Measurements from ENCODE around the gene ATP8B2.
"Not testable (repeated sequence)": the region's sequence is repeated elsewhere in the genome, so short reads cannot be mapped to it uniquely, and the experiment has no call there.

Gene ATP8B2, protein sequence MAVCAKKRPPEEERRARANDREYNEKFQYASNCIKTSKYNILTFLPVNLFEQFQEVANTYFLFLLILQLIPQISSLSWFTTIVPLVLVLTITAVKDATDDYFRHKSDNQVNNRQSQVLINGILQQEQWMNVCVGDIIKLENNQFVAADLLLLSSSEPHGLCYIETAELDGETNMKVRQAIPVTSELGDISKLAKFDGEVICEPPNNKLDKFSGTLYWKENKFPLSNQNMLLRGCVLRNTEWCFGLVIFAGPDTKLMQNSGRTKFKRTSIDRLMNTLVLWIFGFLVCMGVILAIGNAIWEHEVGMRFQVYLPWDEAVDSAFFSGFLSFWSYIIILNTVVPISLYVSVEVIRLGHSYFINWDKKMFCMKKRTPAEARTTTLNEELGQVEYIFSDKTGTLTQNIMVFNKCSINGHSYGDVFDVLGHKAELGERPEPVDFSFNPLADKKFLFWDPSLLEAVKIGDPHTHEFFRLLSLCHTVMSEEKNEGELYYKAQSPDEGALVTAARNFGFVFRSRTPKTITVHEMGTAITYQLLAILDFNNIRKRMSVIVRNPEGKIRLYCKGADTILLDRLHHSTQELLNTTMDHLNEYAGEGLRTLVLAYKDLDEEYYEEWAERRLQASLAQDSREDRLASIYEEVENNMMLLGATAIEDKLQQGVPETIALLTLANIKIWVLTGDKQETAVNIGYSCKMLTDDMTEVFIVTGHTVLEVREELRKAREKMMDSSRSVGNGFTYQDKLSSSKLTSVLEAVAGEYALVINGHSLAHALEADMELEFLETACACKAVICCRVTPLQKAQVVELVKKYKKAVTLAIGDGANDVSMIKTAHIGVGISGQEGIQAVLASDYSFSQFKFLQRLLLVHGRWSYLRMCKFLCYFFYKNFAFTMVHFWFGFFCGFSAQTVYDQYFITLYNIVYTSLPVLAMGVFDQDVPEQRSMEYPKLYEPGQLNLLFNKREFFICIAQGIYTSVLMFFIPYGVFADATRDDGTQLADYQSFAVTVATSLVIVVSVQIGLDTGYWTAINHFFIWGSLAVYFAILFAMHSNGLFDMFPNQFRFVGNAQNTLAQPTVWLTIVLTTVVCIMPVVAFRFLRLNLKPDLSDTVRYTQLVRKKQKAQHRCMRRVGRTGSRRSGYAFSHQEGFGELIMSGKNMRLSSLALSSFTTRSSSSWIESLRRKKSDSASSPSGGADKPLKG

DNA sequence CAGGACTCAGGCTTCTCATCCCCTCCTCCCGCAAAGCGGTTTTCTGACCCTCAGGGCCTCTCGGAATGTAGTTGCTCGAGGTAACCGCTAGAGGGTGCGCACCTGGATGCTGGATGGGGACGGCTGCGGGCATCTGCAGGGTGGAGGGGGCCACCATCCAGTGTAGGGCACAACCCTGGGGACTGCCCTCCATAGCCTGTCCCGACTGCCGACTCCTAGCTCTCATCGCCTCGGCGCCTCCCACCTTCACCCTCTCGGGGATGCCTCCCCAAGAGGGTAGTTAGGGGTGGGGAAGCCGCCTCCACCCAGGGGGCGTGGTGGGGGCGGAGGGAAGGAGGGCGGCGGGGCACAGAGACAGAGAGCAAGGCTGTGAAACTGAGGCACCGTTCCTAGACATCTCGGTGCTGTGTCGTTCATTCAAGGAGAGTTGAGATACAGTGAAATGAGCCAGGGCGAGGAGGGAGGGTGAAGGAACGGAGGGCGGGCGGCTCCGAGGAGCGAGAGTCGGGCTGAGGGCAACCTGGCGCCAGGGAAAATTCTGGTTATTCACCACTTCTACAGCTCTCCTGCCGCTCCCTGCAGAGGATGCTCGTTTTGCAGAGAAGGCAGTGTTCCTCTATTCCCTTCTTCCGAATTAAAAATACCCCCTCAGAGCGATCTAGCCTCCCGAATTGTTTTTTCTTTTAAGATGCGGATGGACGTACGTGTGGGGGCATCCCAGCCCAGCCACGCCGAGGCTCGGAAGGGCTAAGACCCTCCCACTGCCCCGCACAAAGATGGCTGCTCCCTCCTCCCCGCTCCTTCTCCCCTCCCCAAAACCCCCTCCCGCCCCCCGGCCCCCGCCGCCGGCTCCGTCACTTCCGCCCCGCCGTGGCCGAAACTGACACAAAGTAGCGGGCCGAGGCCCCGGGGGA, at the start of gene ATP8B2:
Gene ATP8B2 (plus strand): TSS at position 857 of the 914 bp plus-strand sequence. CDS start 2,617 bp downstream, outside the sequence.
- DNase-seq (ENCODE audit: low spot score): no peak

DNA sequence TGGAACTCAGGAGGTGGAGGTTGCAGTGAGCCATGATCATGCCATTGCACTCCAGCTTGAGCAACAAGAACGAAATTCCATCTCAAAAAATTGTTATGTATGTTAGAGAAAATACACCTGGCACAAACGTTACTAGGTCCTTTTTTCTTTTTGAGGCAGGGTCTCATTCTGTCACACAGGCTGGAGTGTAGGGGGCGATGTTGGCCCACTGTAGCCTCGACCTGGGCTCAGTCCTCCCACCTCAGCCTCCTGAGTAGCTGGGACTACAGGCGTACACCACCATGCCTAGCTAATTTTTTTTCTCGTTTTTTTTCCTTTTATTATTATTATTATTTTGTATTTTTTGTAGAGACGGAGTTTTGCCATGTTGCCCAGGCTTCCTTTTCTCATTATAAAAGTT, 48.5 kb upstream of the ATP8B2 start:
- DNase-seq (ENCODE audit: low spot score): no peak

DNA sequence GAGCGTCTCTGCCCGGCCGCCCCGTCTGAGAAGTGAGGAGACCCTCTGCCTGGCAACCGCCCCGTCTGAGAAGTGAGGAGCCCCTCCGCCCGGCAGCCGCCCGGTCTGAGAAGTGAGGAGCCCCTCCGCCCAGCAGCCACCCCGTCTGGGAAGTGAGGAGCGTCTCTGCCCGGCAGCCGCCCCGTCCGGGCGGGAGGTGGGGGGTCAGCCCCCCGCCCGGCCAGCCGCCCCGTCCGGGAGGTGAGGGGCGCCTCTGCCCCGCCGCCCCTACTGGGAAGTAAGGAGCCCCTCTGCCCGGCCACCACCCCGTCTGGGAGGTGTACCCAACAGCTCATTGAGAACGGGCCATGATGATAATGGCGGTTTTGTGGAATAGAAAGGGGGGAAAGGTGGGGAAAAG, 37.7 kb upstream of the ATP8B2 start:
- not testable (repeated sequence) for DNase-seq (ENCODE audit: low spot score)

DNA sequence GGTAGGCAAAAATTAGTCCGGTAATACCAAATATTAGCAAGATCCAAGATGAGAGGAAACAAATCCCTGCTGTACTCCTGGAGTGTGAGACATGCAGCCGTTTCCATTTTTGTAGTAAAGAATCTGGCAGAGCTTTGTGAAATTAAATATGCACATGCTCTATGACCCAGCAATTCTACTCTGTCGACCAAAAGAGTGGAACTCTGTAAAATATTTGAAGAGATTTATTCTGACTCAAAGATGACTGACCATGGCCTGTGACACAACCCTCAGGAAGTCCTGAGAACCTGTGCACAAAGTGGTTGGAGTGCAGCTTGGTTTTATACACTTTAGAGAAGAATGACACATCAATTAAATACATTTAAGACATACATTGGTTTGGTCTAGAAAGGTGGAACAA, 36.7 kb upstream of the ATP8B2 start:
- peak; percentile 49 for DNase-seq (ENCODE audit: low spot score)

DNA sequence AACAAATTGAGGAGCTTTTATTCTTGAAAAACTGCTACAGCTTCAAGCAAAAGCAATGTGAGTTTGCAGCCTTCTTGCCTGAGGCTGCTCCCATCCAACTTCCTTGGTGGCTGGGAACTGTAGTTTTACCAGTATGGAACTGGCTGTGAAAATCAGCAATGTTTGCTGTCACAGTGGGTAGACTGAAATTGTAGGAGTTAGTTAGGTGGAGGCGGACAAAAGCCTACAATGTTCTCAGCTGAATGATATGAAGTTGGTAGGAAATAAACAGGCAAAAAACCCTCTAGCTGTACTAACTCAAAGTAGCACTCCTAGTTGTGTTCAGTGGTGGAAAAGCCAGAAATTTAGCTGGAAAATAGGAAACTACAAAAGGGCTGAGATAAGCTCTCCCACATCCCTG, 34.4 kb upstream of the ATP8B2 start:
- DNase-seq (ENCODE audit: low spot score): no peak

DNA sequence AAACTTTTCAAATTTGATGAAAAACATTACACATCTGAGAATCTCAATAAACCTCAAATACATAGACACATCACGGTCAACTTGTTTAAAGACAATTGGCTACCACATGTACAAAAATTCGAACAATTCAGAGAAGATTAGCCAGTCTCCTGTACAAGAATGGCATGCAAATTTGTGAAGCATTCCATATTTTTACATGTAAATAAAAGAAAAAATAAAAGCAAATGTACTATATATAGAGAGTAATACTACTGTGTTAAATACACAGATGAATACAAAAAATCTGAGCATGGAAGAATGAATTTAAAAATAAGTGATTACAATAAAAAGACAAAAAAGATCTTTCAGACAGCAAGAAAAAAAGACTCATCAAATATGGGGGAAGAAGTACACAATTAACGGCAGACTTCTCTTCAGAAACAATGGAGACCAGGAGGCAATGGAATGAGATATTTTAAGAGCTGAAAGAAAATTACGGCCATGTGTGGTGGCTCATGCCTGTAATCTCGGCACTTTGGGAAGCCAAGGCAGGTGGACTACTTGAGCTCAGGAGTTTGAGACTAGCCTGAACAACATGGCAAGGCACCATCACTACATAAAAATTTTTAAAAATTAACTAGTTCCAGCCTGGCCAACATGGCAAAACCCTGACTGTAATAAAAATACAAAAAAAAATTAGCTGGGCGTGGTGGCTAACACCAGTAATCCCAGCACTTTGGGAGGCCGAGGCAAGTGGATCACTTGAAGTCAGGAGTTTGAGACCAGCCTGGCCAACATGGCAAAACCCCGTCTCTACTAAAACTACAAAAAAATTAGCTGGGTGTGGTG, 29.7 kb upstream of the ATP8B2 start:
- peak; percentile 35 for DNase-seq (ENCODE audit: low spot score)

DNA sequence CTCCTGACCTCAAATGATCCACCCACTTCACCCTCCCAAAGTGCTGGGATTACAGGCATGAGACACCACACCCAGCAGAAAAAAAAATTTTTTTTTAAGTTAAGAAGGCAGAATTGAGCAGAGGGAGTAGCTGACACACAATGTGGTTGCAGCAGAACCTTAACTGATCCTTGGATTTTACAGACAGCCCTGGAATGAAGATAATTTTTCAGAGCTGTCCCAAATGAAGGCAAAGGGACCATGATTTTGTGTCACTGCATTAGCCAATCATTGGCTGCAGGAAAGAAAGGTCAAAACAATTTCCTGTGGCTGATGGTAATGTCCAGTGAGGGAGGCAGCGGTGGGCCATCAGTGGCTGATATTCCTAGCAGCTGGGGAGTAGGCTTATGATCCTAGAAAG, 23.7 kb upstream of the ATP8B2 start:
- DNase-seq (ENCODE audit: low spot score): no peak

DNA sequence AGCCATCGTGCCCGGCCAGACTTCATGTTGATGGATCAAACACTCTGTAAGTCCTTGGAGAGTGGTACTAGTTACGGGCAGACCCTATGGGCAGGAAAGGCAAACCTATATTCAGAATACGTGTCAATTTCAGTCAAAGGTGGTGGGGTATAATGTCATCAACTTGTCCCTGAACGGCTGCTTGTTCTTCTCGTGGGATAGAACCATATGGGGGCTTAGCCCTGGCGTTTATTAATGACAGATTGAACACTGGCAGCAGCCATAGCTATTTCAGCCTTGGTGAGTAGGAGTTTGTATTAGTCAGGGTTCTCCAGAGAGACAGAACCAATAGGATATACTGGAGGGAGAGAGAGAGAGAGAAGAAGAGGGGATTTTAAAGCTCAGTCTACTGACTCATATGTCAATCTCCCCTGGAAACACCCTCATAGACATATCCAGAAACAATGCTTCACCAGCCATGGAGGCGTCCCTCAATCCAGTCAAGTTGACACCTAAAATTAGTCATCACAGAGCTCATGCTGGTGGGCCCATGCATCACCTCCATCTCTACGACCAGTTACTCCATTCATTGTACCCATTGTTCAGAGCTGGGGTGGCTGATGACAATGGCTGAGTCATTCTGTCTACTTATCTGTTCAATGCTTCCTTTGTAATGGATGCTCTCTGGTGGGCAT, 20.5 kb upstream of the ATP8B2 start:
- DNase-seq (ENCODE audit: low spot score): peak; percentile 70

DNA sequence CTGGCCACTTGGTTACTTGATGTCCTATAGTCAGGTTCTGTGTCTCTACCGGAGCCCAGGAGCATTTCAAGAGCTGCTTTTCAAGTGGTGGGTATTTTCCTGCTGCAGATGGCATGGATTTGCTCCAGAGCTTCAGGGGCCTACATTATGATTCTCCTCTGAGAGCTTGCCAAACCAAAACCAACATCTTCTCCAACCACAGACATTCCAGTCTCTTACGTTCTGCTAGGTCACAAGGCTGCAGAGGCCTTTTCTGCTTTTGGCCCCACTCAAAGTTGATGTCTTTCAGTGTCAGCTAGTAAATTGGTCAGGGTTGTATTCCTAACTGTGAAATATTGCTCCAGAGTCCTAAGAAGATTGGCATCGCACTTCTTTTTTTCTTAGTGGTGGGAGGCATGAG, 19.2 kb upstream of the ATP8B2 start:
- DNase-seq (ENCODE audit: low spot score): no peak

DNA sequence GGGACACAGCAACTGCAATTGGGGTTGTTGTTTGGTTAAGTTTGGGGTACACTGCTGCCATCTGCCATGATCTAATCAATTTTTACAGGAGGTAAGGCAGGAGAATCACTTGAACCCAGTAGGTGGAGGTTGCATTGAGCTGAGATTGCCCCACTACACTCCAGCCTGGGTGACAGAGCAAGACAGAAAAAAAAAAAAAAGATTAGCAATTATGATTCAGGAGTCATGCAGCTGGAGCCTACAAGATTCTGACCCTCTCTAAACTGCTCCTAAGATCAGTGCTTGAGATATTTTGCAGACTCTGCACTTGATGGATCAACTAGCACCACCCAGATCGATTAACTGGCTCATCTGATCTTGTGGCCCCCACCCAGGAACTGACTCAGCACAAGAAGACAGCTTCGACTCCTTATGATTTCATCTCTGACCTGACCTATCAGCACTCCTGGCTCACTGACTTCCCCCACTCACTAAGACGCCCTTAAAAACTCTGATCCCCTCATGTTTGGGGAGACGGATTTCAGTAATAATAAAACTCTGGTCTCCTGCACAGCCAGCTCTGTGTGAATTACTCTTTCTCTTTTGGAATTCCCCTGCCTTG, 17.6 kb upstream of the ATP8B2 start:
- not testable (repeated sequence) for DNase-seq (ENCODE audit: low spot score)

DNA sequence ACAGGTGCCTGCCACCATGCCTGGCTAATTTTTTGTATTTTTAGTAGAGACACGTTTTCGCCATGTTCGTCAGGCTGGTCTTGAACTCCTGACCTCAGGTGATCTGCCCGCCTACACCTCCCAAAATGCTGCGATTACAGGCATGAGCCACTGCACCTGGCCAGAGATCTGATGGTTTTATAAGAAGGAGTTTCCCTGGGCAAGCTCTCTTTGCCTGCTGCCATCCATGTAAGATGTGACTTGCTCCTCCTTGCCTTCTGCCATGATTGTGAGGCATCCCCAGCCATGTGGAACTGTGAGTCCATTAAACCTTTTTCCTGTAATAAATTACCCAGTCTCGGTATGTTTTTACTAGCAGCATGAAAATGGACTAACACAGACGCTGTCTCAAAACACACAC, 16.2 kb upstream of the ATP8B2 start:
- DNase-seq (ENCODE audit: low spot score): not testable (repeated sequence)

DNA sequence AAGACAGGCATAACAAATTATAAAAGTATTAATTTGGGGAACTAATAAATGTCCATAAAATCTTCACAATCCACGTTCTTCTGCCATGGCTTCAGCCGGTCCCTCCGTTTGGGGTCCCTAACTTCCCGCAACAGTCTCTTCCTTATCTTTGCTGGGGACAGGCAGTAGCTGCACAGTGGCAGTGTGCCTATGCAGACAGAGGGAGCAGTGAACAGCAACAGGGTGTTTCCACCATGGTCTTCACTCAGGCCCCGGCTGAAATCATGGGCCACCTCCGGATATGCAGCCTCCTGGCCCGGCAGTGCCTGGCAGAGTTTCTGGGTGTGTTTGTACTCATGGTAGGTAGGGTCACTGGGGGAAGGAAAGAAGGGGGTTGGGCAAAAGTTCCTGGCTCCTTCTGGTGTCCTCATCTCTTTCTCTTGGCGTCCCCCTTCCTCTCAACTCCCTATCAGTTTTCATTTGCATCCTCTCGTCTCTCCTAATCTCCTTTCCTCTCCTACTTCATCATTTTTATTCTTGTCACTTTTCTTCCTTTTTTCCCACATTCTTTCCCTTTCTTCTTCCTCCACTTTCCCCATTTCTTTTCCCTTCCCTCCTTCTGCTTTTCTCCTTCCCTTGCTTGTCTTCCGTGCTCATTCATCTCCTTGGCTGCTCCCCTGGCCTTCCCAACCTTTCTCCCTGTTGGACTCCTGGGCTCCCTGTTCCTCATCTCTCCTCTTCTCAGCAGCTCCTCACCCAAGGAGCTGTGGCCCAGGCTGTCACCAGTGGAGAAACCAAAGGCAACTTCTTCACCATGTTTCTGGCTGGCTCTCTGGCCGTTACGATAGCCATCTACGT, 12.9 kb upstream of the ATP8B2 start:
- DNase-seq (ENCODE audit: low spot score): not testable (repeated sequence)

DNA sequence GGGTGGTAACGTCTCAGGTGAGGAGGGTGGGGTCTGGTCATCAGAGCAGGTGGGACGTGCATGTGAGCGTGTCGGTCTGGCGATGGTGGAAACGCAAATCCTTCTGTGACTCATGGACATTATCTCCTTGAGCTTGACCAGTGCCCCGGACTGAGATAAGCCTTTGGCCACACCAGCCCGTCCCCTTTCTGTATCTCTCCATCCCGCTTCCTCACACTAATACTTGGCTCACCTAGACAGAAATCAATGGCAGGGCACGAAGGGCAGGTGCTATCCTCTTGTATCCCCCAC, 12.3 kb upstream of the ATP8B2 start:
- DNase-seq (ENCODE audit: low spot score): no peak

DNA sequence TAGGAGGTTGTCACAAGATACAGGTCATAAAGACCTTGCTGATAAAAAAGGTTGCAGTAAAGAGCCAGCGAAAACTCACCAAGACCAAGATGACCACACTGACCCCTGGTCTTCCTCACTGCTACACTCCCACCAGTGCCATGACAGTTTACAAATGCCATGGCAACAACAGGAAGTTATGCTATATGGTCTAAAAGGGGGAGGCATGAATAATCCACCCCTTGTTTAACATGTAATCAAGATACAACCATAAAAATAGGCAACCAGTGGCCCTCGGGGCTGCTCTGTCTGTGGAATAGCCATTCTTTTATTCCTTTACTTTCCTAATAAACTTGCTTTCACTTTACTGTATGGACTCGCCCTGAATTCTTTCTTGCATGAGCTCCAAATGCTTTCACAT, 11.1 kb upstream of the ATP8B2 start:
- DNase-seq (ENCODE audit: low spot score): not testable (repeated sequence)

DNA sequence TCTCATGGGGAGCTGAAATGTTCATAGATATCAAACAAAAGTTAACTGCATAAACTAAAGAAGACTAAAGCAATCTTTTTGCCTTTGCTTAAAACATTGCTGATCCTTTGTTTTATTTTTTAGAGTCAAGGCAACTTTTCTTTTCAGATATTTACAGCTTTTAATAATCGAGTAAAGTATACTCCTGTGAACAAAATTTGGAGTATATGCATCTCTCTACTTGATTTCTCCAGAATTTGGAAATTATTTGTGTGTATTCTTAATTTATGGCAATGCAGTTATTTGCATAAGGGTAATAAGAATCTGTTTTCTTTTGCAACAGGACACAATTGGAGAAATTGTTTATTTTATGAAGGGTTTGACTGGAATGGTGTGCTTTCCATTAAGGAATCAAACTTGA, 8.6 kb upstream of the ATP8B2 start:
- no peak for DNase-seq (ENCODE audit: low spot score)

DNA sequence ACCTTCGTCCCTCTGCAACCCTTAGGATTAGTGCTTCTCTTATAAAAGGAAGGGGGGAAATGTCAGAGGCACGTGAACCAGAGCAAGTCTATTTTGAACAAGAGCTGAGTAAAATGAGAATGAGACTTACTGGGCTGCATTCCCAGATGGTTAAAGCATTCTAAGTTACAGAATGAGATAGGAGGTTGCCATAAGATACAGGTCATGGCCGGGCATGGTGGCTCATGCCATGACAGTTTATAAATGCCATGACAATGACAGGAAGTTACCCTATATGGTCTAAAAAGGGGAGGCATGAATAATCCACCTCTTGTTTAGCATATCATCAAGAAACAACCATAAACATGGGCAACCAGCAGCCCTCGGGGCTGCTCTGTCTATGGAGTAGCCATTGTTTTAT, 6.9 kb upstream of the ATP8B2 start:
- peak; percentile 40 for DNase-seq (ENCODE audit: low spot score)

DNA sequence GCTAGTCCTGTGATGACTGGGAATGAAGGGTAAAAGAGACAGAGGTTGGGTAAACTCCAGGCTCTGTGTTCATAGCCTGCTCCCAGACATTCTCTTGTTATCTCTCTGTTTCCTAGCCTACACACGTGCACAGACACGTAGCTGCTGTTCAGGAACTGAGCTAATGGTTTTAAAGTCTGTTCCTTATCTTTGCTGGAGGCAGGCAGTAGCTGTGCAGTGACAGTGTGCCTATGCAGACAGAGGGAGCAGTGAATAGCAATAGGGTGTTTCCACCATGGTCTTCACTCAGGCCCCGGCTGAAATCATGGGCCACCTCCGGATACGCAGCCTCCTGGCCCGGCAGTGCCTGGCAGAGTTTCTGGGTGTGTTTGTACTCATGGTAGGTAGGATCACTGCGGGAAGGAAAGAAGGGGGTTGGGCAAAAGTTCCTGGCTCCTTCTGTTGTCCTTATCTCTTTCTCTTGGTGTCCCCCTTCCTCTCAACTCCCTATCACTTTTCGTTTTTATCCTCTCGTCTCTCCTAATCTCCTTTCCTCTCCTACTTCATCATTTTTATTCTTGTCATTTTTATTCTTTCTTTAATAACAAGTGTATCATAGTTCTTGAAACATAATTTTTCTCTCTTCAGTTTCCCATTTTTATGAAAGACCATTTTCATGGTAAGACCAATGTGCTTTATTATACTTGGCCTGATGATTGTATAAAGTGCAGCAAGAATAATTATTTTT, 4.3 kb upstream of the ATP8B2 start, which contains the start of gene AQP10:
Gene AQP10 (plus strand): TSS at position 212 of the 727 bp plus-strand sequence. CDS start 63 bp downstream, at position 275.
- DNase-seq (ENCODE audit: low spot score): no peak

DNA sequence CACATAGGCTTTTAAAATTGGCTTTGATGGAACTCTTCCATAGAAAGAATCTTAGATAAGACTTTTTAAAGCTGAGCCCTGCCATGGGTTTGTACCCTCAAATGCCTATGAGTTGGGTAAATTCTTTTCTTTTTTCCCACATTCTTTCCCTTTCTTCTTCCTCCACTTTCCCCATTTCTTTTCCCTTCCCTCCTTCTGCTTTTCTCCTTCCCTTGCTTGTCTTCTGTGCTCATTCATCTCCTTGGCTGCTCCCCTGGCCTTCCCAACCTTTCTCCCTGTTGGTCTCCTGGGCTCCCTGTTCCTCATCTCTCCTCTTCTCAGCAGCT, 3.8 kb upstream of the ATP8B2 start:
- not testable (repeated sequence) for DNase-seq (ENCODE audit: low spot score)

Measured in RKO (cell line).